K562 (cell line): ENCODE results near the gene CRKL. TPM values are rescaled to one million over a fixed set of nuclear protein-coding genes. Genes with fewer than 3 reads are reported as not detected.

Experiments used
- JUND ChIP-seq, 2 experiments: IDR thresholded peaks; 2 replicates in 1 of 2; 3 replicates in 1 of 2; pipeline ENCODE4 v1.6.1; 2011; ENCODE audit warnings: borderline replicate concordance in 2 of 2, low read depth in 2 of 2, low read length in 2 of 2, improper control_type of control experiment in 1 of 2, missing biosample characterization in 1 of 2, missing genetic modification characterization in 1 of 2, missing genetic modification reagents in 1 of 2
- KAT2B ChIP-seq: IDR thresholded peaks from one replicate; pipeline ENCODE4 v1.6.1; 2012; ENCODE audit warnings: low read depth, mild to moderate bottlenecking, control low read depth, inconsistent platforms, low read length, moderate library complexity
- MEF2D ChIP-seq: conservative IDR thresholded peaks from 2 replicates; pipeline ENCODE4 v1.6.1; 2016; ENCODE audit warnings: low read depth, missing genetic modification characterization, missing compliant biosample characterization
- RFX7 ChIP-seq: fragments of 250-450 bp; sonication (Bioruptor Pico); IDR thresholded peaks from 2 replicates; pipeline ENCODE4 v1.5.1; 2021; ENCODE audit warnings: mild to moderate bottlenecking
- RHOXF2B ChIP-seq: fragments of 250-450 bp; sonication (Bioruptor Pico); conservative IDR thresholded peaks from 2 replicates; pipeline ENCODE4 v1.5.1; 2021
- TCFL5 ChIP-seq: fragments of 250-450 bp; sonication (Bioruptor Pico); conservative IDR thresholded peaks from 2 replicates; pipeline ENCODE4 v1.6.1; 2021; ENCODE audit warnings: mild to moderate bottlenecking, moderate library complexity, matching md5 sums
- ZC3H11A ChIP-seq: IDR thresholded peaks from 2 replicates; pipeline ENCODE4 v1.6.1; 2012; ENCODE audit warnings: low read depth, low read length, improper control_type of control experiment
- polyA plus RNA-seq, 8 experiments: library from polyadenylated mRNA; depleted of rRNA in 4 of 8; stranded (reverse) in 5 of 8; unstranded in 3 of 8; fragments of >200 nt; fragmentation: Nextera tagmentation in 2 of 8; fragmentation: Illumina TruSeq in 1 of 8; extraction: Ambion mirVana in 2 of 8; extraction: Trizol in 1 of 8; gene quantifications; 2 replicates each; pipeline versions ENCODE4 v1.2.1 to v1.2.3, GENCODE V29; 2011 to 2014; ENCODE audit warnings: inconsistent platforms in 1 of 8, missing spikeins in 1 of 8
- total RNA-seq, 7 experiments: library from RNA; depleted of rRNA in 6 of 7; stranded (reverse); fragments of >200 nt in 6 of 7; fragmentation: Illumina TruSeq in 2 of 7; extraction: Trizol in 2 of 7; gene quantifications; 2 replicates each; pipeline versions ENCODE4 v1.2.1 to v1.2.3, GENCODE V29; 2011 to 2021; ENCODE audit warnings: low replicate concordance in 1 of 7
- TF ChIP-seq, protein P1 (sequence below), 3 experiments: fragments of 200-800 bp in 1 of 3; fragments of 250-450 bp in 1 of 3; fragments of 450-650 bp in 1 of 3; sonication (Bioruptor Pico) in 1 of 3; sonication (Bioruptor generic) in 1 of 3; formaldehyde crosslinking in 1 of 3; IDR thresholded peaks; 2 replicates each; pipeline versions ENCODE4 v1.6.1 to v1.8.0; 2016 to 2022; ENCODE audit warnings: mild to moderate bottlenecking in 2 of 3, missing genetic modification characterization in 2 of 3, missing compliant biosample characterization in 1 of 3, moderate library complexity in 1 of 3
- TF ChIP-seq, protein P2 (sequence below): fragments of 450-650 bp; formaldehyde crosslinking; IDR thresholded peaks from 2 replicates; pipeline ENCODE4 v1.4.0; 2020; ENCODE audit warnings: mild to moderate bottlenecking, moderate library complexity
- TF ChIP-seq, protein P3 (sequence below): sonication (generic); formaldehyde crosslinking; IDR thresholded peaks from 2 replicates; pipeline ENCODE4 v1.8.1; 2023; ENCODE audit warnings: missing genetic modification reagents, mild to moderate bottlenecking, borderline replicate concordance
- TF ChIP-seq, protein P4 (sequence below): fragments of 250-450 bp; sonication (Bioruptor Pico); IDR thresholded peaks from 2 replicates; pipeline ENCODE4 v1.4.0; 2020
- TF ChIP-seq, protein P5 (sequence below): fragments of 250-450 bp; sonication (Bioruptor Pico); IDR thresholded peaks from 2 replicates; pipeline ENCODE4 v1.4.0; 2020; ENCODE audit warnings: mild to moderate bottlenecking

CRKL gene
- total and polyA plus RNA-seq, 9 of the 15 experiments (the other 6 are each of a cell fraction or from before 2014, with no cell fraction given), result 100 to 263 (median 124) TPM

DNA sequence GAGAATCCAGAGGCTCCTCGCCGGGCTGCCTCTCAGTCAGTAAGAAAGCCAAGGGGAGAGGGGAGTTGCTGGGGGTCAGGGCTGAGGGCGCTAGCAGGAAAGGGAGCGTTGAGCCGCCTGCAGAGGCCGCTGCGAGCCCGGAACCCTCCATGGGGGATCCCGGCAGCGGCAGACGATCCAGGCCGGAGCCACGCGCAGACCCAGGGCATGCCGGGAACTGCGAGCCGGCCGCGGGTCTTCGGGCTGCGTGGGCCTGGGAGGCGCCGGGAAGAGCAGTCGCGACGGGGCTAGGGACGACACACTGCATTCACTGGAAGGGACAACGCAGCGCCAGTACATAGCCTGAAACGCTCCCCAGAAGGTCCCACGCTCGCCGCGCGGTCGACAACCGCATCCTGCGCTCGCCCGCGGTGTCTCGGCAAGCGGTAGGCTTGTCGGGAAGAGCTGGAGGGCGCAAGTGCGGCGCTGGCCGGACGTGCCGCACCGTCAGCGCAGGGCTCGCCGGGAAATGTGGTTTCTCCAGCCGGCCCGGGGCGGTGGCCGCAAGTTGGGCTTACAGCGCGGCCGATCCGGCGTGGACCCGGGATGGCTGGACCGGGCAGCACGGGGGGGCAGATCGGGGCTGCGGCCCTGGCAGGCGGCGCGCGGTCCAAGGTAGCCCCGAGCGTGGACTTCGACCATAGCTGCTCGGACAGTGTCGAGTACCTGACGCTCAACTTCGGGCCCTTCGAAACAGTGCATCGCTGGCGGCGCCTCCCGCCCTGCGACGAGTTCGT, 64.8 kb downstream of the CRKL start, which contains the start of gene LZTR1 (continued):
- TF ChIP-seq, protein P1, sequence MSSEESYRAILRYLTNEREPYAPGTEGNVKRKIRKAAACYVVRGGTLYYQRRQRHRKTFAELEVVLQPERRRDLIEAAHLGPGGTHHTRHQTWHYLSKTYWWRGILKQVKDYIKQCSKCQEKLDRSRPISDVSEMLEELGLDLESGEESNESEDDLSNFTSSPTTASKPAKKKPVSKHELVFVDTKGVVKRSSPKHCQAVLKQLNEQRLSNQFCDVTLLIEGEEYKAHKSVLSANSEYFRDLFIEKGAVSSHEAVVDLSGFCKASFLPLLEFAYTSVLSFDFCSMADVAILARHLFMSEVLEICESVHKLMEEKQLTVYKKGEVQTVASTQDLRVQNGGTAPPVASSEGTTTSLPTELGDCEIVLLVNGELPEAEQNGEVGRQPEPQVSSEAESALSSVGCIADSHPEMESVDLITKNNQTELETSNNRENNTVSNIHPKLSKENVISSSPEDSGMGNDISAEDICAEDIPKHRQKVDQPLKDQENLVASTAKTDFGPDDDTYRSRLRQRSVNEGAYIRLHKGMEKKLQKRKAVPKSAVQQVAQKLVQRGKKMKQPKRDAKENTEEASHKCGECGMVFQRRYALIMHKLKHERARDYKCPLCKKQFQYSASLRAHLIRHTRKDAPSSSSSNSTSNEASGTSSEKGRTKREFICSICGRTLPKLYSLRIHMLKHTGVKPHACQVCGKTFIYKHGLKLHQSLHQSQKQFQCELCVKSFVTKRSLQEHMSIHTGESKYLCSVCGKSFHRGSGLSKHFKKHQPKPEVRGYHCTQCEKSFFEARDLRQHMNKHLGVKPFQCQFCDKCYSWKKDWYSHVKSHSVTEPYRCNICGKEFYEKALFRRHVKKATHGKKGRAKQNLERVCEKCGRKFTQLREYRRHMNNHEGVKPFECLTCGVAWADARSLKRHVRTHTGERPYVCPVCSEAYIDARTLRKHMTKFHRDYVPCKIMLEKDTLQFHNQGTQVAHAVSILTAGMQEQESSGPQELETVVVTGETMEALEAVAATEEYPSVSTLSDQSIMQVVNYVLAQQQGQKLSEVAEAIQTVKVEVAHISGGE (CRISPR knock-in tag; IDR thresholded peaks at IDR 0.05), result peak in 1 of 3 experiments; percentile 71; a peak in 2 of 6 replicates
- TF ChIP-seq, protein P2, sequence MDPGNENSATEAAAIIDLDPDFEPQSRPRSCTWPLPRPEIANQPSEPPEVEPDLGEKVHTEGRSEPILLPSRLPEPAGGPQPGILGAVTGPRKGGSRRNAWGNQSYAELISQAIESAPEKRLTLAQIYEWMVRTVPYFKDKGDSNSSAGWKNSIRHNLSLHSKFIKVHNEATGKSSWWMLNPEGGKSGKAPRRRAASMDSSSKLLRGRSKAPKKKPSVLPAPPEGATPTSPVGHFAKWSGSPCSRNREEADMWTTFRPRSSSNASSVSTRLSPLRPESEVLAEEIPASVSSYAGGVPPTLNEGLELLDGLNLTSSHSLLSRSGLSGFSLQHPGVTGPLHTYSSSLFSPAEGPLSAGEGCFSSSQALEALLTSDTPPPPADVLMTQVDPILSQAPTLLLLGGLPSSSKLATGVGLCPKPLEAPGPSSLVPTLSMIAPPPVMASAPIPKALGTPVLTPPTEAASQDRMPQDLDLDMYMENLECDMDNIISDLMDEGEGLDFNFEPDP (CRISPR knock-in tag), result peak; percentile 93; the same call in 1 of the 2 replicates
- TF ChIP-seq, protein P3, sequence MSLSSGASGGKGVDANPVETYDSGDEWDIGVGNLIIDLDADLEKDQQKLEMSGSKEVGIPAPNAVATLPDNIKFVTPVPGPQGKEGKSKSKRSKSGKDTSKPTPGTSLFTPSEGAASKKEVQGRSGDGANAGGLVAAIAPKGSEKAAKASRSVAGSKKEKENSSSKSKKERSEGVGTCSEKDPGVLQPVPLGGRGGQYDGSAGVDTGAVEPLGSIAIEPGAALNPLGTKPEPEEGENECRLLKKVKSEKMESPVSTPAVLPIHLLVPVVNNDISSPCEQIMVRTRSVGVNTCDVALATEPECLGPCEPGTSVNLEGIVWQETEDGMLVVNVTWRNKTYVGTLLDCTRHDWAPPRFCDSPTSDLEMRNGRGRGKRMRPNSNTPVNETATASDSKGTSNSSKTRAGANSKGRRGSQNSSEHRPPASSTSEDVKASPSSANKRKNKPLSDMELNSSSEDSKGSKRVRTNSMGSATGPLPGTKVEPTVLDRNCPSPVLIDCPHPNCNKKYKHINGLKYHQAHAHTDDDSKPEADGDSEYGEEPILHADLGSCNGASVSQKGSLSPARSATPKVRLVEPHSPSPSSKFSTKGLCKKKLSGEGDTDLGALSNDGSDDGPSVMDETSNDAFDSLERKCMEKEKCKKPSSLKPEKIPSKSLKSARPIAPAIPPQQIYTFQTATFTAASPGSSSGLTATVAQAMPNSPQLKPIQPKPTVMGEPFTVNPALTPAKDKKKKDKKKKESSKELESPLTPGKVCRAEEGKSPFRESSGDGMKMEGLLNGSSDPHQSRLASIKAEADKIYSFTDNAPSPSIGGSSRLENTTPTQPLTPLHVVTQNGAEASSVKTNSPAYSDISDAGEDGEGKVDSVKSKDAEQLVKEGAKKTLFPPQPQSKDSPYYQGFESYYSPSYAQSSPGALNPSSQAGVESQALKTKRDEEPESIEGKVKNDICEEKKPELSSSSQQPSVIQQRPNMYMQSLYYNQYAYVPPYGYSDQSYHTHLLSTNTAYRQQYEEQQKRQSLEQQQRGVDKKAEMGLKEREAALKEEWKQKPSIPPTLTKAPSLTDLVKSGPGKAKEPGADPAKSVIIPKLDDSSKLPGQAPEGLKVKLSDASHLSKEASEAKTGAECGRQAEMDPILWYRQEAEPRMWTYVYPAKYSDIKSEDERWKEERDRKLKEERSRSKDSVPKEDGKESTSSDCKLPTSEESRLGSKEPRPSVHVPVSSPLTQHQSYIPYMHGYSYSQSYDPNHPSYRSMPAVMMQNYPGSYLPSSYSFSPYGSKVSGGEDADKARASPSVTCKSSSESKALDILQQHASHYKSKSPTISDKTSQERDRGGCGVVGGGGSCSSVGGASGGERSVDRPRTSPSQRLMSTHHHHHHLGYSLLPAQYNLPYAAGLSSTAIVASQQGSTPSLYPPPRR (CRISPR knock-in tag), result no peak
- TF ChIP-seq, protein P4, sequence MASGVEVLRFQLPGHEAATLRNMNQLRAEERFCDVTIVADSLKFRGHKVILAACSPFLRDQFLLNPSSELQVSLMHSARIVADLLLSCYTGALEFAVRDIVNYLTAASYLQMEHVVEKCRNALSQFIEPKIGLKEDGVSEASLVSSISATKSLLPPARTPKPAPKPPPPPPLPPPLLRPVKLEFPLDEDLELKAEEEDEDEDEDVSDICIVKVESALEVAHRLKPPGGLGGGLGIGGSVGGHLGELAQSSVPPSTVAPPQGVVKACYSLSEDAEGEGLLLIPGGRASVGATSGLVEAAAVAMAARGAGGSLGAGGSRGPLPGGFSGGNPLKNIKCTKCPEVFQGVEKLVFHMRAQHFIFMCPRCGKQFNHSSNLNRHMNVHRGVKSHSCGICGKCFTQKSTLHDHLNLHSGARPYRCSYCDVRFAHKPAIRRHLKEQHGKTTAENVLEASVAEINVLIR (CRISPR knock-in tag), result peak; percentile 85
- TF ChIP-seq MEF2D (tag), result peak; percentile 83
- peak; percentile 98 for TF ChIP-seq RHOXF2B
- TF ChIP-seq KAT2B, result peak; percentile 74
- peak; percentile 89 for TF ChIP-seq TCFL5 (CRISPR knock-in tag)
- peak; percentile 95 for TF ChIP-seq RFX7 (CRISPR knock-in tag)
- peak; percentile 83 for TF ChIP-seq ZC3H11A
- TF ChIP-seq, protein P5, sequence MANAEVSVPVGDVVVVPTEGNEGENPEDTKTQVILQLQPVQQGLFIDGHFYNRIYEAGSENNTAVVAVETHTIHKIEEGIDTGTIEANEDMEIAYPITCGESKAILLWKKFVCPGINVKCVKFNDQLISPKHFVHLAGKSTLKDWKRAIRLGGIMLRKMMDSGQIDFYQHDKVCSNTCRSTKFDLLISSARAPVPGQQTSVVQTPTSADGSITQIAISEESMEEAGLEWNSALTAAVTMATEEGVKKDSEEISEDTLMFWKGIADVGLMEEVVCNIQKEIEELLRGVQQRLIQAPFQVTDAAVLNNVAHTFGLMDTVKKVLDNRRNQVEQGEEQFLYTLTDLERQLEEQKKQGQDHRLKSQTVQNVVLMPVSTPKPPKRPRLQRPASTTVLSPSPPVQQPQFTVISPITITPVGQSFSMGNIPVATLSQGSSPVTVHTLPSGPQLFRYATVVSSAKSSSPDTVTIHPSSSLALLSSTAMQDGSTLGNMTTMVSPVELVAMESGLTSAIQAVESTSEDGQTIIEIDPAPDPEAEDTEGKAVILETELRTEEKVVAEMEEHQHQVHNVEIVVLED, result peak; percentile 98
- peak; percentile 69; the same call in 1 of the 2 replicates for TF ChIP-seq JUND (IDR thresholded peaks at IDR 0.05; ENCODE audit: borderline replicate concordance, low read depth, low read length)
- TF ChIP-seq JUND (tag; IDR thresholded peaks at IDR 0.05; ENCODE audit: borderline replicate concordance, low read depth, low read length), result peak; percentile 88; the same call in 2 of the 3 replicates
